Activated CD8-positive, alpha-beta T cell treated with anti-CD3 and anti-CD28 coated beads for 36 hours (primary cell): ENCODE results near the gene CA5A. TPM values are rescaled to one million over a fixed set of nuclear protein-coding genes. Genes with fewer than 3 reads are reported as not detected.

Source experiments
- ATAC-seq: fragments of 200-7000 bp; cut with Tn5 transposase; one replicate; pipeline ENCODE4 v1.10.0; 2021; ENCODE audit warnings: mild to moderate bottlenecking, moderate library complexity
- CTCF ChIA-PET: fragments of 350-600 bp; sonication (Branson Sonifier 250); formaldehyde crosslinking; loops from one replicate; lab custom pipeline; 2021; ENCODE audit warnings: antibody characterized with exemption; lab: Charles Lee
- POLR2A ChIA-PET: fragments of 350-600 bp; sonication (Branson Sonifier 250); formaldehyde crosslinking; loops from one replicate; lab custom pipeline; 2021; ENCODE audit warnings: antibody characterized with exemption; lab: Charles Lee
- DNase-seq: peaks from one replicate; pipeline ENCODE4 v3.0.0-alpha.2; 2020
- H3K27ac Mint-ChIP-seq: one replicate; pipeline ENCODE4 v1.8.0; 2021; ENCODE audit warnings: mild to moderate bottlenecking, mixed read lengths
- H3K27me3 Mint-ChIP-seq: one replicate; pipeline ENCODE4 v1.8.0; 2021; ENCODE audit warnings: mixed read lengths
- H3K36me3 Mint-ChIP-seq: one replicate; pipeline ENCODE4 v1.8.0; 2021; ENCODE audit warnings: low read depth, mixed read lengths
- H3K4me1 Mint-ChIP-seq: one replicate; pipeline ENCODE4 v1.8.0; 2021; ENCODE audit warnings: low read depth, mixed read lengths
- H3K4me3 Mint-ChIP-seq: one replicate; pipeline ENCODE4 v1.8.0; 2021; ENCODE audit warnings: mild to moderate bottlenecking, moderate library complexity, mixed read lengths
- H3K9me3 Mint-ChIP-seq: one replicate; pipeline ENCODE4 v1.8.0; 2021; ENCODE audit warnings: mixed read lengths
- CTCF ChIP-seq: fragments of 200-600 bp; IDR thresholded peaks from one replicate; pipeline ENCODE4 v1.8.0; 2022; ENCODE audit warnings: antibody characterized with exemption, mild to moderate bottlenecking
- intact Hi-C: fragments of 100-400 bp; cut with micrococcal nuclease; formaldehyde crosslinking; loops from one replicate; pipeline ENCODE4 v1.10.0; 2022
- total RNA-seq, 2 experiments: library from RNA; stranded (reverse); gene quantifications; one replicate each; pipeline ENCODE4 v1.2.3, GENCODE V29; 2021

The CA5A gene
- total RNA-seq, 2 experiments from 2014 or later, result not detected

- no peak for ATAC-seq
- peaks cover 29% of the 10 kb centered on the region for H3K4me1 Mint-ChIP-seq
- DNase-seq, result no peak
- TF ChIP-seq CTCF, result no peak
- H3K36me3 Mint-ChIP-seq, result peaks cover 62% of the 10 kb centered on the region
- no peak overlapping the region for H3K27ac Mint-ChIP-seq
- no peaks in the 10 kb centered on the region for H3K9me3 Mint-ChIP-seq
- H3K27me3 Mint-ChIP-seq, result no peaks in the 10 kb centered on the region
- H3K4me3 Mint-ChIP-seq, result no peak overlapping the region
- CTCF ChIA-PET, result interaction anchor here (0.7 to 8.9 kb wide), 4 partner anchors 10 to 78 kb away, joined by 3 to 178 read pairs (median 13); partner anchors contain the start of gene SLC7A5
- intact Hi-C loops, result no loop called here
- POLR2A ChIA-PET, result interaction anchor here (0.6 to 2.1 kb wide), 10 partner anchors 9 to 68 kb away, joined by 3 to 8 read pairs (median 4); partner anchors contain the start of gene SLC7A5
Measured at GRCh38 chr16:87846705-87847466, 89.4 kb downstream of the CA5A start.

DNA sequence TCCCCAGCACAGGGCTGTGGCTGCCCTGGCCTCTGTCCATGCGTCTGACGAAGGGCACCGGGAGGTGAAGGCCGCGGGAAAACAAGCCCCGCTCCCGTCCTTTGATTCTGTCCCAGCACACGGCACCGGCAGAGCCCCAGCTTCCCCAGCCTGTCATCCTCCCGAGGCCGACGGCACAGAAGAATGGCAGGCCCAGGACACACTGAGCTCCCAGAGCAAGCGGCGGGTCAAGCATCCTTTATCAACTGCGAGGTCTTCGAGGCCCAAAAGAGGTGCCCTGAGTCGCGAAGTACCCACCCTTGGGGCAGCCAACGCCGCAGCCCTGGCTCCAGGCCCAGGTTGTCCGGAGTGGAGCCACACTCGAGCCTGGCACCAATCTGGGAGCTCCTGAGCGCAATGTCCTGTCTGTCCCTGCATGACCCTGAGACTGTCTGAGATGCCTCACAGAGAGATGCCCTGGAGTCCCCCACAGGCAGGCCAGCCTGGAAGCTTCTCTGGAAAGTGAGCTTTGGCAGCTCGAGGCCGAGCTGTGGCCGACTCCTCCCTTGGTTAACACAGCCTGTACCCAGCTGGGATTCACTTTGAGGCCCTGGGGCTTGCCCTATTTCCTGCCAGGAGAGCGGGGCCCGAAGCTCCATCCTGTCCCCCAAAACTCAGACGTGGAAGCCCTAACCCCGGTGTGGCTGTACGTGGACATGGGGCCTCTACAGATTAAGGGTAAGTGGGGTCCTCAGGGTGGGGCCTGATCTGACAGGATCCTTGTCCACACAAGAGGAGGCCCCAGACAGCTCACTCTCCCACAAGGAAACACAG lies 90.3 kb downstream of the CA5A start:
- no peaks in the 10 kb centered on the region for H3K27me3 Mint-ChIP-seq
- ChIA-PET POLR2A (interaction anchor here (0.8 to 2.1 kb wide), 10 partner anchors 10 to 67 kb away, joined by 3 to 8 read pairs (median 4); partner anchors contain the start of gene SLC7A5), CTCF (interaction anchor here (0.7 to 8.9 kb wide), 4 partner anchors 9 to 77 kb away, joined by 3 to 178 read pairs (median 13); partner anchors contain the start of gene SLC7A5)
- H3K4me1 Mint-ChIP-seq, result peaks cover 26% of the 10 kb centered on the region
- no peak overlapping the region for H3K27ac Mint-ChIP-seq
- intact Hi-C loops, result no loop called here
- no peak for DNase-seq
- no peak for TF ChIP-seq CTCF
- no peak for ATAC-seq
- H3K4me3 Mint-ChIP-seq, result no peak overlapping the region
- no peaks in the 10 kb centered on the region for H3K9me3 Mint-ChIP-seq
- H3K36me3 Mint-ChIP-seq, result peaks cover 57% of the 10 kb centered on the region

DNA sequence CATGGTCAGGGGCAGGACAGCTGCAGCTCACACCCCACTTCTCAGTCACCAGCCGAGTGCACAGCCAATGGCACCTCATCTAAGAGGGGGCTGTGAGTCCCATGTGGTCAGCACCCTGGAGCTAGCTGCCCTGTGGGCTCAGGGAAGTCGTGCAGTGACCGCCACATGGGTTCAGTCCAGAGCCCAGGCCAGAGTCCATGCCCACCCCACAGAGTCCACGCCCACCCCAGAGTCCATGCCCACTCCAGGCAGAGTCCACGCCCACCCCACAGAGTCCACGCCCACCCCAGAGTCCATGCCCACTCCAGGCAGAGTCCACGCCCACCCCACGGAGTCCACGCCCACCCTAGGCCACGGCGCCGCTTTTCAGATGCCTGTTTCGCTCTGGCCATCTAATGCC lies 91.1 kb downstream of the CA5A start:
- DNase-seq (no peak), ATAC-seq (no peak)
- H3K27ac Mint-ChIP-seq, result no peak overlapping the region
- ChIA-PET POLR2A (interaction anchor here (0.8 to 1.6 kb wide), 4 partner anchors 13 to 24 kb away, joined by 3 to 4 read pairs (median 3); no protein-coding TSS in a partner anchor), CTCF (interaction anchor here (4.5 to 8.9 kb wide), 2 partner anchors 23 to 66 kb away, joined by 21 to 178 read pairs; partner anchors contain the start of gene SLC7A5)
- no peak overlapping the region for H3K4me3 Mint-ChIP-seq
- intact Hi-C loops, result no loop called here
- TF ChIP-seq CTCF, result no peak
- H3K27me3 Mint-ChIP-seq, result no peaks in the 10 kb centered on the region
- peaks cover 55% of the 10 kb centered on the region for H3K36me3 Mint-ChIP-seq
- peaks cover 25% of the 10 kb centered on the region for H3K4me1 Mint-ChIP-seq
- H3K9me3 Mint-ChIP-seq, result no peaks in the 10 kb centered on the region

GRCh38 chr16:87844809-87845208 lies 91.5 kb downstream of the CA5A start:
- Mint-ChIP-seq H3K27ac (no peak overlapping the region), H3K36me3 (peaks cover 56% of the 10 kb centered on the region), H3K4me1 (peaks cover 22% of the 10 kb centered on the region), H3K9me3 (no peaks in the 10 kb centered on the region), H3K4me3 (no peak overlapping the region), H3K27me3 (no peaks in the 10 kb centered on the region)
- DNase-seq, result no peak
- intact Hi-C loops, result no loop called here
- ChIA-PET POLR2A (interaction anchor here (0.6 to 1.6 kb wide), 4 partner anchors 12 to 66 kb away, joined by 3 to 4 read pairs (median 3); no protein-coding TSS in a partner anchor), CTCF (interaction anchor here (1.3 to 4.5 kb wide), 2 partner anchors 27 to 66 kb away, joined by 5 to 21 read pairs; no protein-coding TSS in a partner anchor)
- ATAC-seq, result no peak
- TF ChIP-seq CTCF, result no peak
